Upper lobe of left lung (tissue), 4 donors: ENCODE data around the gene ASIC3.

Source experiments
- EP300 ChIP-seq, 4 donors: sonication (generic); formaldehyde crosslinking; IDR thresholded peaks; one replicate each; pipeline ENCODE4 v1.5.1; 2017; ENCODE audit warnings: antibody characterized with exemption in 4 of 4, control low read depth in 2 of 4
- TF ChIP-seq, protein P1 (sequence below), 6 experiments: fragments of 450-650 bp in 4 of 6; fragments of 200-600 bp in 2 of 6; sonication (generic) in 2 of 6; IDR thresholded peaks; one replicate each; pipeline ENCODE4 v1.5.1; 2016 to 2019; ENCODE audit warnings: antibody characterized with exemption in 6 of 6

DNA sequence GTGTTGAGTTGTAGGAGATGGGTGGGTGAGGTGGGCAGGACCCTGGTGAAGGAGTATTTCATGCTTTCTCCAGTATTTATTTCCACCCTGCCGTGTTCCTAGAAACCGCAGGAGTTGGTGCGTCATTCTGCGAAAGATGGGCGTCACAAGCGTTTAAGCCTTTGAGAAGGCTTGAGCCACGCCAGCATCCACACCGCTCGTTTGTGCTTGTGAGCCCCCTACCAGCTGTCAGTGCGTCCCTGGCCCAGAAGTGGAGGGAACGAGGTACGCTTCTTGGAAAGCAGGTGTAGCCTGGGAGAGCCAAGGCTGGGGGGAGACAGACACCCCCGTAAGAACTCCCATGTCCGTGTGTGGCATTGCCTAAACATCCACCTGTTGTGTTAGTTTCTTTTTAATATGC lies 43.7 kb downstream of the ASIC3 start:
- TF ChIP-seq, protein P1, sequence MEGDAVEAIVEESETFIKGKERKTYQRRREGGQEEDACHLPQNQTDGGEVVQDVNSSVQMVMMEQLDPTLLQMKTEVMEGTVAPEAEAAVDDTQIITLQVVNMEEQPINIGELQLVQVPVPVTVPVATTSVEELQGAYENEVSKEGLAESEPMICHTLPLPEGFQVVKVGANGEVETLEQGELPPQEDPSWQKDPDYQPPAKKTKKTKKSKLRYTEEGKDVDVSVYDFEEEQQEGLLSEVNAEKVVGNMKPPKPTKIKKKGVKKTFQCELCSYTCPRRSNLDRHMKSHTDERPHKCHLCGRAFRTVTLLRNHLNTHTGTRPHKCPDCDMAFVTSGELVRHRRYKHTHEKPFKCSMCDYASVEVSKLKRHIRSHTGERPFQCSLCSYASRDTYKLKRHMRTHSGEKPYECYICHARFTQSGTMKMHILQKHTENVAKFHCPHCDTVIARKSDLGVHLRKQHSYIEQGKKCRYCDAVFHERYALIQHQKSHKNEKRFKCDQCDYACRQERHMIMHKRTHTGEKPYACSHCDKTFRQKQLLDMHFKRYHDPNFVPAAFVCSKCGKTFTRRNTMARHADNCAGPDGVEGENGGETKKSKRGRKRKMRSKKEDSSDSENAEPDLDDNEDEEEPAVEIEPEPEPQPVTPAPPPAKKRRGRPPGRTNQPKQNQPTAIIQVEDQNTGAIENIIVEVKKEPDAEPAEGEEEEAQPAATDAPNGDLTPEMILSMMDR (IDR thresholded peaks at IDR 0.05), result no peak
- TF ChIP-seq EP300 (IDR thresholded peaks at IDR 0.05), result no peak
